IMR-90 (cell line): ENCODE data around the gene VEPH1.

Experiments
- NFE2L2 ChIP-seq: fragments of 150-350 bp; IDR thresholded peaks from 2 replicates; pipeline ENCODE4 v1.6.1; 2016; ENCODE audit warnings: low read depth, mild to moderate bottlenecking, low read length
- TF ChIP-seq, protein P1 (sequence below): conservative IDR thresholded peaks from 2 replicates; pipeline ENCODE4 v1.5.1; 2012; ENCODE audit warnings: mild to moderate bottlenecking, low read depth, low read length, improper control_type of control experiment

DNA sequence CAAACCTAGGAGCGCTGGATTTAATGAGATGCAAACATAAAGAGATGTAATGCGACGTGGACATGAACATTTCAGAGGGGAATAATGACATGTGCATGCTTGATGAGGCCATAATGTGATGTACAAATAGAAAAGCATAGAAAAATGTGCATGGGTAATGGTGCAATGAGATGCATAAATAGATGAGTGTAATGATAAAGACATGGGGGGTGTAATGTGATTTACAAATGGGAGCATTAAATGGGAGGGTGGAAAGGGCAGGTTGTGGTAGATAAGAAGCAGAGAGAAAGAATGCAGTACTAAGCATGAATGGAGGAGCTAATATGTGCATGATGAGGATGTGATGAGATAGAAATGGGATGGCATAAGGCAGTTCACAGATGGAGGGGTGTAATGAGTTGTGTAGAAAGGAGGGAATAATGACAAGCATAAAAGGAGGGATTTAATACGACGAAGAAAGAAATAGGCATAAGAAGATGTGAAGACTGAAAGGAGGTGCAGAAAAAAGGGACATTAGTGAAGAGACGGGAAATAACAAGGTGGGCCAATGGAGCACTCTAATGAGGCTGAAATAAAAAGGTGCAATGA is 205.8 kb downstream of the VEPH1 start:
- TF ChIP-seq, protein P1, sequence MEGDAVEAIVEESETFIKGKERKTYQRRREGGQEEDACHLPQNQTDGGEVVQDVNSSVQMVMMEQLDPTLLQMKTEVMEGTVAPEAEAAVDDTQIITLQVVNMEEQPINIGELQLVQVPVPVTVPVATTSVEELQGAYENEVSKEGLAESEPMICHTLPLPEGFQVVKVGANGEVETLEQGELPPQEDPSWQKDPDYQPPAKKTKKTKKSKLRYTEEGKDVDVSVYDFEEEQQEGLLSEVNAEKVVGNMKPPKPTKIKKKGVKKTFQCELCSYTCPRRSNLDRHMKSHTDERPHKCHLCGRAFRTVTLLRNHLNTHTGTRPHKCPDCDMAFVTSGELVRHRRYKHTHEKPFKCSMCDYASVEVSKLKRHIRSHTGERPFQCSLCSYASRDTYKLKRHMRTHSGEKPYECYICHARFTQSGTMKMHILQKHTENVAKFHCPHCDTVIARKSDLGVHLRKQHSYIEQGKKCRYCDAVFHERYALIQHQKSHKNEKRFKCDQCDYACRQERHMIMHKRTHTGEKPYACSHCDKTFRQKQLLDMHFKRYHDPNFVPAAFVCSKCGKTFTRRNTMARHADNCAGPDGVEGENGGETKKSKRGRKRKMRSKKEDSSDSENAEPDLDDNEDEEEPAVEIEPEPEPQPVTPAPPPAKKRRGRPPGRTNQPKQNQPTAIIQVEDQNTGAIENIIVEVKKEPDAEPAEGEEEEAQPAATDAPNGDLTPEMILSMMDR = no peak
- no peak for TF ChIP-seq NFE2L2
